ENCODE measurements around the gene FAM237B.
A peak's percentile ranks its signal among the peaks of the same experiment; 100 is the strongest.
"Not testable (repeated sequence)": the region's sequence is repeated elsewhere in the genome, so short reads cannot be mapped to it uniquely, and the experiment has no call there.

The FAM237B gene

DNA sequence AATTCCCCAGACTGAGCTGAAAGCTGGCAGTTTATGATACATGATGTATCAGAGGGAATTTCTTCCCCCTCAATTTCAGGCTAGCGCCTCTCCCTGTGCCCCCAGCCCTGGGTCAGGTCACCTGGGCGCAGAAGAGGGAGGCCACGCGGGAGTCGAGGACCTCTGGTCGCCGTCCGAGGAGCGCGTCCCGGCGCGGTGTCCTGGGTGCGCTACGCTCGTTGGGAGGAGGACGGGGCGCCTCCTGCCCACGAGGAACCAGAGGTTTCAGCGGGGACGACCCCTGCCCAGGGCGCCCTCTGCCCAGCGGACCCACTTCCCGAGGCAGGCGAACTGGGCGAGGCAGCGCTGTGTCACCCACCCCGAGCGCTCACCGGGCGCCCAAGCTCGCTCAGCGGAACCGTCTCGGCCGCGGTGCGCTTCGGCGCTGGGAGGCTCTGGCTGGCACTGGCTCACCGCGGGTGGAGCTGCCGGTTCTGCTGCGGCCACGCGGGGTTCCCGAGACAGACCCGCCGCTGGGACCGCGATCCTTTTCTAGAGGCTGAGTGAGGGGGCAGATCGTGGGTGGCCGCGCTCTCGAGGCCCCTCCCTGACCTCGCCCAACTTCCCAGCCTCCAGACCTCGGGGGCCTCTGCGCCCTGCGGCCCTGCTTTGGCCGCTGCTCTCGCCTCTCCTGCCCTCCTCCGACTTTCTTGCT is at the start of gene FAM237B:
Gene FAM237B (minus strand): TSS at position 504 of the 694 bp plus-strand sequence. CDS start 1,556 bp downstream, outside the sequence.
- no peak for DNase-seq

DNA sequence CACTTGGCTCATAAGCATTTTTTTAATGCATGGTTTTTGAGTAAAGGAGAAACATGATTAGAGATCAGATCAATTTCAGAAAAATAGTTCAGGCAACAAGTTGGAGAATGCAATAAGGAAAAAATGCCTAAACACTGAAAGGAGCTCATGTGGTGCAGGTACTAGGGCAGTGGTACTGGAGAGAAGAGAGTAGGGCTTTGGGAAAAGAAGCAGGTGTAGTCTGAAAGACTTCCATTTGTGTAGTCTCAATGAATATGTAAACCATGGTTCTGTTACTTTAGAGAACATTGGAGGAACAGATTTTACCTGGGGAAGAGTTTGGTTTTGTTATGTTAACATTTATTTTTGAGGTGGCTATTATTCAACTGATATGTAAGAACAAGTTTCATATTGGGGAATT is 30.9 kb upstream of the FAM237B start:
- no peak for DNase-seq

DNA sequence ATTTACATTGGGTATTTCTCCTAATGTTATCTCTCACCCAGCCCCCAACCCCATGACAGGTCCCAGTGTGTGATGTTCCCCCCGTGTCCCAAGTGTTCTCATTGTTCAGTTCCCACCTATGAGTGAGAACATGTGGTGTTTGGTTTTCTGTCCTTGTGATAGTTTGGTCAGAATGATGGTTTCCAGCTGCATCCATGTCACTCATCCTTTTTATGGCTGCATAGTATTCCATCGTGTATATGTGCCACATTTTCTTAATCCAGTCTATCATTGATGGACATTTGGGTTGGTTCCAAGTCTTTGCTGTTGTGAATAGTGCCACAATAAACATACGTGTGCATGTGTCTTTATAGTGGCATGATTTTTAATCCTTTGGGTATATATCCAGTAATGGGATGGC is 28.9 kb upstream of the FAM237B start:
- not testable (repeated sequence) for DNase-seq

DNA sequence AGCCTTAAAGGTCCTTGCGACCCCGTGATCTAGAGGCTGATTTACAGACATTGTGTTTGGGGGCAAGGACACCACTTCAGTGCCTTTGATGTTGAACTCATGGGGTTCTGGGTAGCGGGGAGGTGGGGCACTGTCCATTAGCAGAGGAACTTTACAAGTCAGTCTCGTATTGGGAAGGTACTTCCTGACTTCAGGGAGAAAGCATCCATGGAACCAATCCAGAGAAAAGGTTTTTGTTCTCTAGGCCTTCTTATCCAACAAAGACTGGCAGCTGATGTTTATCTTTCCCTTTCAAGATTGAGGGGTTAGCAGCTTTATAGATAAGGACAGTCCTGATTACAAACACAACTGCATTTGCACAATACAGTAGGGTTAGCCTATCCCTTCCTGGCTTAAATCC is 28.2 kb upstream of the FAM237B start:
- DNase-seq, result no peak

DNA sequence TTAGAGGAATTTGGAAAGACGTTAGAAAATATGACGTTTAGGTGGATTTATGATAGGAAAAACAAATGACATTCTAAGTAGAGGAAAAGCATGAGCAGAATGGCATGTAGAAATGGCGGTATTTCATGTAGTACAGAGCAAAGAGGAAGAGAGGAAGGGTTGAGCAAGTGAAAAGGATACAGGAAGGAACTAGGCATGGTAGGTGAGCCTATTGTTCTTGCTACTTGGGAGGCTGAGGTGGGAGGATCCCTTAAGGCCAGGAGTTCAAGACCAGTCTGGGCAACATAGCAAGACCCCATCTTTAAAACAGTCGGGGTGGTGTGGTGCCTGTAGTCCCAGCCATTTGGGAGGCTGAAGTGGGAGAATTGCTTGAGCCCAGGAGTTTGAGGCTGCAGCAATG is 26.7 kb upstream of the FAM237B start:
- DNase-seq, result no peak

DNA sequence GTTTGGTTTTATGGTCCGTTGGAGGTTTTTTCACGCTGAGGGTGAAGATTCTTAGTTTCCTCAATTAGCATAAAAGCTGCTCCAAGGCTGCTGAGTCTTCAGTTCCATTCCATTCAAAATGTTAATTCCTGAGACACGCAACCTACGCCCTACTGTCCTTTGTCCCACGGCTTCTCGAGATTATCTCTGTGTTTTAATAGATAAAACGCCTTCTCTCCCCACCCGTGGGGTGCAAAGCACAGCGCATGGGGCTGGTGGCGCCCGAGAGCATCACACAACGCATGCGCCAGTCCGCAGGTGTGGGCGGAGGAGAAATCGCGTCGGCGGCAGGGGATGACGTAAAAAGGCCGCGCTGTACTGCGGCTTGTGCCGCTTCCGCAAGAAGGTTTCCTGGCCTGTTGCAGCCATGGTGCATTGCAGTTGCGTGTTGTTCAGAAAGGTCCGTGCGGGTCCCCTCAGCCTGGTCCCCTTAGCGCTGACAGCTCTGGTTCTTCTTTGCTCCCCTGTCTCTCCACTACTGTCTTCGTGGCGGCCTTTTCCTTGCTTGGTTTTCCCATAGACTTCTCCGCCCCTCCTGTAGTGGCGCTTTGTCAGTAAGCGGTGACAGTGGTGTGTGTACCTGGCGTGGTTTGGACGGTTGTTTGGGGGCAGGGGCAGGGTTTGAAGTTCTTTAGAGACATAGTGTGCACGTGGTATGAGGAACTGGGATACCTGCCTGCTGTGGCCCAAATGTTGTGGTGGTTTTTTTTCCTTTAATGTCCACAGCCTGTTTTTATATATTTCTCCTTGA is 25.4 kb upstream of the FAM237B start, which contains the start of gene GTPBP10:
Gene GTPBP10 (plus strand): TSS at position 381 of the 790 bp plus-strand sequence. CDS start 26 bp downstream, at position 407.
- peak; percentile 93 for DNase-seq

DNA sequence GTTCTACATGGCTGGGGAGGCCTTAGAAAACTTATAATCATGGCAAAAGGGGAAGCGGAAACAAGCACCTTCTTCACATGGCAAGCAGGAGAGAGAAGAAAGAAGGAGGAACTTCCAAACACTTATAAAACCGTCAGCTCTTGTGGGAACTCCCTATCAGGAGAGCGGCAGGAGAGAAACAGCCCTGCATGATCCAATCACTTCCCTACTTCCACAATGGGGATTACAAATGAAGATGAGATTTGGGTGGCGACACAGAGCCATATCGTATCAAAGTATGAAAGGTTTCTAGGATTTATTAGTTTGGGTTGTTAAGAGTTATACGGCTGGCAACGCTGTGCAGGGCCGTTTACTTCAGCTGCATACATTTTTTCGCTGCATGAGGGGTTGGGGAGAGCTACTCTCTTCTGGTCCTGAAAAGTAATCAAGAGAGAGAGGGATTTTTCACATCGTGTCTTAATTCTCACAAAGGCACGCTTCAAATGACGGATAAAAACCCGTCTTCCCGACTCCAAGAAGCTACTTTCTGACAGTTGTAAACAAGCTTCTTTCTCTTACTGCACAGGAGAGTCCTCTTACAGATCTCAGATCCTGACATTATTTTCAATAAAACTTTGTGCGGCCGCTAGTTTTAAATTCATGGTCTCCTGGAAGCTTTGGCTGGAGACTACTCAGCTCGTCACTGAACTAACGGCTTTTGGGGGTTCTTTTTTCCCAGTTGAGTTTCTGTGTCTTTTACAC is 24.7 kb upstream of the FAM237B start:
- no peak for DNase-seq

DNA sequence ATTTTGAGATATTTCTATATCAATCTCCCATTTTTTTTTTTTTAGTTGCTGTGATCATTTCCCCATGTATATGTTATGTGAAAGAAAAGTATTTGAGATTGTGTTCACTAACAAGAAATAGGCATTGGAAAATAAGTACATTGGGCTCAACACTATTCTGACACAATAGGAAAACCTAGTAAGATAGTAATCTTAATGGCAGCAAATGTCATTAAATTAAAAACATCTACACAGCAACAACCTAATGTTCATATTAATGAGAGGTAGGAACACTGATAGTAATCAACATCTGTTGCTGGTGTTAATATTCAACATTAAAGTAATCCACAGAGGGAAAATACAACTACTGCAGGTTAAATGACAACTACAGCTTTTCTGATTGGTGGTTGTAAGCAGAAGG is 23.9 kb upstream of the FAM237B start:
- DNase-seq, result no peak

DNA sequence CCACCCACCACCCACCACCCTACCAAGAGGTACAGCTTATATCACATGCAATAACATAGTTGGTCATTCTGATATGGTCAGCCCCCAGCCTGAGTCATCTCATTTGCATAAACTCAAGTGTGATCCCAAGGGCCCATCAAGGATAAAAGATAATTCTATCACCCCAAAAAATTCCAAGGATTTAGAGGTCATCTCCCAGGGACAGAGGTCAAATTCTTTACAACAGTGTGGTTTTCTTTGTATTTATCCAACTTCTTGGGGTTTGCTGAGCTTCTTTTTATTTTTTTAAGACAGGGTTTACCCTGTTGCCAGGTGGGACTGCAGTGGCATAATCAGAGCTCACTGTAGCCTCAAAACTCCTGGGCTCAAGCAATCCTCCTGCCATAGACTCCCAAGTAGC is 16.0 kb upstream of the FAM237B start:
- DNase-seq, result no peak

DNA sequence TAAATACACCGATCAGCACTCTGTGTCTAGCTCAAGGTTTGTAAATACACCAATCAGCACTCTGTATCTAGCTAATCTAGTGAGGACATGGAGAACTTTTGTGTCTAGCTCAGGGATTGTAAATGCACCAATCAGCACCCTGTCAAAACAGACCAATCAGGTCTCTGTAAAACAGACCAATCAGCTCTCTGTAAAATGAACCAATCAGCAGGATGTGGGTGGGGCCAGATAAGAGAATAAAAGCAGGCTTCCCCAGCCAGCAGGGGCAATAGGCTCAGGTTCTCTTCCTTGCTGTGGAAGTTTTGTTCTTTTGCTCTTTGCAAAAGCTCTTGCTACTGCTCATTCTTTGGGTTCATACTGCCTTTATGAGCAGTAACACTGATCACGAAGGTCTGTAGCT is 13.8 kb upstream of the FAM237B start:
- not testable (repeated sequence) for DNase-seq

DNA sequence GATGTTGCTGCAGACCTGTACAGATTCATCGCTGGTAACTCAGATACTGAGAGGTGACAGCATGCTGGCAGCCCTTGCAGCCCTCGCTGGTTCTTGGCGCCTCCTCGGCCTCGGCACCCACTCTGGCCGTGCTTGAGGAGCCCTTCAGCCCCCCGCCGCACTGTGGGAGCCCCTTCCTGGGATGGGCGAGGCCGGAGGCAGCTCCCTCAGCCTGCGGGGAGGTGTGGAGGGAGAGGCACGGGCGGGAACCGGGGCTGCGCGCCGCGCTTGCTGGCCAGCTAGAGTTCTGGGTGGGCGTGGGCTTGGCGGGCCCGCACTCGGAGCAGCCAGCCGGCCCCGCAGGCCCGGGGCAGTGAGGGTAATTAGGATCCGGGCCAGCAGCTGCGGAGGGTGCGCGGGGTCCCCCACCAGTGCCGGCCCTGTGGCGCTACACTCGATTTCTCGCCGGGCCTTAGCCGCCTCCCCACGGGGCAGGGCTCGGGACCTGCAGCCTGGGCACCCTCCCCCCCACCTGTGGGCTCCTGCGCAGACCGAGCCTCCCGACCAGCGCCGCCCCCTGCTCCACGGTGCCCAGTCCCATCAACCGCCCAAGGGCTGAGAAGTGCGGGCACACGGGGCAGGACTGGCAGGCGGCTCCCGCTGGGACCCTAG is 13.2 kb upstream of the FAM237B start:
- DNase-seq, result no peak

DNA sequence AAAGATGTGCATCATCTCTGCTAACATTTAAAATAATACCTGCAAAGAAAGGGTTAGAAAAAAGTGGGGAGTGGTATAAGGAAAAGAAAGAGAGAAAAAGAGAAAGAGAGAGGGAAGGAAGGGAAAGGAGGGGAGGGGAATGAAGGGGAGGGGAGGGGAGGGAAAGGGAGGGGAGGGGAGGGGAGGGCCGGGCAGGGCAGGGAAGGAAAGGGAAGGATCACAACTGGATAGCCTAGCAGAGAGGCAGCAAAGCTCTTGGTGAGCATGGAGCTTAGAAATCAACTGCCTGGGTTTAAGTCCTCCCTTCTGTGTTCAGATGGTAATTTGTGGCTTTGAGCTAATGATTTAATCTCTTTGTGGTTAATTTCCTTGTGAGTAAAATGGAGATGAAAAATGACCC is 5.4 kb upstream of the FAM237B start:
- DNase-seq, result no peak

DNA sequence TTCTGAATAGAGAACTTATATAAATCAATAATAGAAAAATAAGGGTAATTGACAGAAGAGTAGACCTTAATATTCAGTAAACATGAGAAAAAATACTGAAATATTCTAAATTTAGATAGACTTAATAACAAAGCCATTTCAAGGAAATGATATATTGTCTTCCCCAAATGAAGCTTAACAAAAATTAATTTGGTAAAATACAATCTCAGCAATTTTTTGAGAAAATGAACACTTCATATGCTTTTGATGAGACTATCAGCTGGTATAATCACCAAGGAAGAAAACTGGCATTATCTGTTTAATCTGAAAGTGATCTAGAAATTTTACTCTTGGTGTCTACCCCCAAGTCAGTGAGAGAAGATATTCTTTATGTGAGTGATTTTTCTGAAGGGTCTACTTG is 1.7 kb upstream of the FAM237B start:
- no peak for DNase-seq

DNA sequence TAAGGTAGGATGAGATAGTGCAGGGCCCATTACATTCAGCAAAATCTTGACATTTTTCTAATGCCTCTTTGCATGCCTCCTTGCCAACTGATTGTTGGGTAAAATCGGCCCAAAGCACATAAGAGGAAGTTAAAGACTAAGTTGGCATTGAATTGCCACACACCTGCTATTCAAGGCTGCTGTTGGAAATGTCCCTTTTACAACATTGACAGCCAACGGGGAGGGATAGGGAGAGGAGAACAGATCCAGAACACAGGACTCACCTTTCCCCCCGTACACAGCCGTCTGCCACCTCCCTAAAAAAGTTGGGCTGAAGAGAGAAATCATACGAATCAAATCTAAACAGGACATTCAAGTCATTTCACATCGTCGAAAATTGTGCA is 695 bp downstream of the FAM237B start:
- DNase-seq, result no peak

DNA sequence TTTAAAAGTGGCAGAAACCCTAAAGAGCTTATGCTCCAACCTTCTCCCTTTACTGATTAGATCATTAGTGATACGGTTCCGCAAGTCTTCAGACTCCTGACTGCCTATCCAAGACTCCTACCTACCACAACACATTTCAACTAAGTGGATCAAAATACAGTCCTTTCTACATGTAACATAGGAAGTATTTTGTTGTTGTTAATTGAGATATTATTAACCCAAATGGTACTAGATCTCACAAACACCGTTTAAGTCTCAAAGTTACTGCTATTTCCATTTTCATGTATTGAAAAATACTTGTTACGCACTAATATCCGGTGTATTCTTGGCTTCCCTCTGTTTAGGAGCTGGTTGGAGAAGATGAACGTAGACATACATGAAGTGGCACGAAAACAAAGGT is 1.1 kb downstream of the FAM237B start:
- no peak for DNase-seq

DNA sequence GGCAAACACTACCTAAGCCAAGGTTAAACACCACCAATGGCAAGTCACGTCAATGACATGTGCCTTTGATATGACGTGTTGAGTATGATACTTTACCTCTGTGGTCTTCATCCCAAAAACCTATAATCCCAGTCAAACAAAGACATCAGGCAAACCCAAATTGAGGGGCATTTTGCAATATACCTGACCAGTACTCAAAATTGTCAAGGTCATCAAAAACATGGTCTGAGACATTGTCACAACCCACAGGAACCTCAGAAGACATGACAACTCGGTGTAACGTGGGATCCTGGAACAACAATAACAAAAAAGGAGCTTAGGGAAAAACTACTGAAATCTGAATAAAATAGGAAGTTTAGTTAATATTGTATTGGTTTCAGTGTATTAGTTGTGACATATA is 7.2 kb downstream of the FAM237B start:
- DNase-seq, result no peak

DNA sequence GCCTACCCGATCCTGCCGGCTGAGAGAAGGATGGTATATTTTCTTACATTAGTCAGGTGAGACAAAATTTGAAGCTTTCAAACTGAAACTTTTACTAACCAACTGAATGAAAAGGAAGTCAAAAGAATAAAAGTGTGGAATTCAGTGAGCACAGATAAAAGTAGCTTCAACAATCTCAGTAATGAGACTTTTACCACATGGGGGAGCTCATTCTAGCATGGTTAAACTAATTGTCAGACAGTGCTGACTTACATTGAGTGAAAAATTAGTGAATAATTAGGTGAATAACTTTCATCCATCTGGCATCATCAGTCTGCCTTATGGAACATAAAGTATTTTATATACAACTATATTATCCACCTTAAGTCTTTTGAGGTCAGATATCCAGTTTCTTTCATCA is 8.4 kb downstream of the FAM237B start:
- DNase-seq, result no peak

DNA sequence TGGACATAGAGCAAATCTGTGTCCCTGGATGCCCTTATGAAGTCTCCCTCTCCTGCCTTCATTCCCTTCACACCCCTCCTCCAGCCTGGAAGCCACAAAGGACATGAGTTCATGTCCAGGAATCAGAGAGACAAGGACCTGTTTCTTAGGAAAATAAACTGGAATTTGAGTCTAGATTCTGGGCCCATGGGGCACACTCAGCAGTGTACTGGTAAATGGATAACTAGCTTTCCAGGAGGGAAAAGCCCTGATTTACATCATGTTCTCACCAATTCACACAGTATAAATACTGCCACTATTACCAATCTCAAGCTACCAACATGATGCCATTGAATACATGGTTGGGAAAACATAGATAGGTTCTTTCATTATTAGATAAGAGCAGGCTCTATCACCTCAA is 9.9 kb downstream of the FAM237B start:
- DNase-seq, result no peak

DNA sequence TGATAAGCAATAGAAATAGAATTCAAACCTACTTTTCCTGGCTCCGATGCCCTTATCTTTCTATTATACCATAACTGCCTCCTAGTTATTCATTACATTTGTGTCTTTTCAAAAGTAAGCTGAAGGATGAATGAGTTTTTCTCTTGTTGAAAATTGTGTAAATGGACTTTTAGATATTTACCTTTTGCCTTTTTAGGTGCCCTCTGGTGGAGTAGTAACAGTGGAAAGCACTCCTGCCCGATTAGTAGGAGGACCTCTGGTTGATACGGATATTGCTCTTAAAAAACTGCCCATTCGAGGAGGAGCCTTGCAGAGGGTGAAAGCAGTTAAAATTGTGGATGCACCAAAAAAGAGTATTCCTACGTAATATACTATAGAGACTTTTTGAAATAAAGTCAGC is 11.2 kb downstream of the FAM237B start:
- DNase-seq, result no peak

DNA sequence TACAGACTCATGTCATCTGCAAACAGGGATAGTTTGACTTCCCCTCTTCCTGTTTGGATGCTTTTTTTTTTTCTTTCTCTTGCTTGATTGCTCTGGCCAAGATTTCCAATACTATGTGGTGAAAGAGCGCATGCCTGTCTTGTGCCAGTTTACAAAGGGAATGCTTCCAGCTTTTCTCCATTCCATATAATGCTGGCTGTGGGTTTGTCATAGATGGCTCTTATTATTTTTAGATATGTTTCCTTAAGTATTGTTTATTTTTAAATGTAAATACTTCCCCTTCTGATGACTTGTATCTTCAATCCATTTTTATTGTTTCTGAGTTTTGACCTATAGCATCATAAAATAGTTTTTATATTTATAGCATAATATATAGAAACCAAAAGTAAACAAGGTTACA is 17.9 kb downstream of the FAM237B start:
- no peak for DNase-seq

DNA sequence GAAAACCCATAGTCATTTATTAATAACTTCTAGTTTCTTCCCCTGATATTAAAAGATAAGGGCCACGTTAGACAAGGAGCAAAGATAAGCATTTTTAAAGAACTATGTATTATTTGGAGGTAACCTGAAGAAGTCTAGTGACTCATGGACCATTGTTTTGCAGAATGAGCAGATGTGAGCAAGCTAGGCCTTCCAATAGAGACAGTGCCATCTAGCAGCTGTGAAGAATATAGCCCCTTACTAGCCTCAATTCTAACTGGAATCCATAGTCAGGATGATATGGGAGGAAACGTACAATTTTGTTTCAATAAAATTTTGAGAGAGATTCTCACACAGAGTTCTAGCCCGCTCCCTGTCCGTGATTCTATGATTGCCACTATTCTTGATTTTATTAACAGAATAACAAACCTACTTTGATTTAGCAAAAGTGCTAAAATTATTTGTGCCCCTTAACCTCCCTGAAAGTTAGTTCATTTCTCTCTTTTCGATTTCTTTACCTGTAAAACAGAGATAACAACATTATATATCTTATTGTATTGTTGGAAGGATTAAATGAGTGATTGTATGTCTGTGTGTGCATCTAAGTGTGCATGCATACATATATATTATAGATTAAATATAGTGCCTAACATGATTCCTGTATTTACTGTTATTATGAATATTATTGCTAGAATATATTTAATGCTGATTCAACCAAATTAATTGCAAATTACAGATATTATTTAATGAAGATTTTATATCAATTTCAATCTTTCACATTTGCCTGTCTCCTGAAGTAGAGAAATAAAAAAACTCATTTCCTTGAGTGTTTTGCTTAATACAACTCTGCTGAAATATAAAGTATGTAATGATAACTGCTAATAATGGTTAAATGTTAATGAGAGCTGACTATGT is 22.7 kb downstream of the FAM237B start:
- no peak for DNase-seq

Data from stimulated activated CD4-positive, alpha-beta T cell treated with anti-CD3 and anti-CD28 coated beads, Interleukin-1b, Interleukin-23, amount 100 ng/mL, for 48 hours (primary cell).